ENCODE results near the gene ELFN2.

DNA sequence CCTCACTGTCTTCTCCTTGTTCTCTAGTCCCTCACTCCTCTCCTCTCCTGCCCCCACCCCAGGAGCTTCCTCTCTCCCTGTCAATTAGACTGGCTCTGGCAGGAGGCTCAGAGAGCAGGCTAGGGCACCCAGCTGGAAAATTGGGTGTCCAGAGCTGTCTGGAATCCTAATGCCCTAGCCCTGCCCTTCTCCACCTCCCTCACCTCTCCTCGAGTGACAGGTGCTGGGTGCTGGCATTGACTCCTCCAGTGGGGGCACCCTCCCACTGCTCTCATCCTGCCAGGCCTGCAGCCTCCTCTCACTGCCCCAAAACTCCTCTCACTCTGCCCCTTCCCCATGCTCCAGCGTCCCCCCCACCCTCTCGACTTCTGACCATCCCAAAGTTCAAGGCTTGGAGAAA is 76.0 kb downstream of the ELFN2 start:
- TF ChIP-seq POLR2A (IDR thresholded peaks at IDR 0.05) (no peak), CTCF (IDR thresholded peaks at IDR 0.05) (no peak), EP300 (IDR thresholded peaks at IDR 0.05) (no peak)

Measured in tibial nerve (tissue), 4 donors.